GM12865 (cell line): ENCODE measurements around the gene SPATA13.
A peak's percentile ranks its signal among the peaks of the same experiment; 100 is the strongest.

Experiments
- DNase-seq: peaks from one replicate; pipeline ENCODE4 v3.0.0; 2010; ENCODE audit warnings: low read depth
- H3K4me3 ChIP-seq: 2 replicates; pipeline ENCODE4 v1.5.1; 2011; ENCODE audit warnings: mild to moderate bottlenecking, low read depth, low read length, control low read depth
- TF ChIP-seq, protein P1 (sequence below): IDR thresholded peaks from 2 replicates; pipeline ENCODE4 v1.5.1; 2011; ENCODE audit warnings: low read length, control low read depth, low read depth, inconsistent platforms; ENCODE audit not compliant: insufficient read depth; ENCODE audit errors: missing control alignments

The SPATA13 gene

DNA sequence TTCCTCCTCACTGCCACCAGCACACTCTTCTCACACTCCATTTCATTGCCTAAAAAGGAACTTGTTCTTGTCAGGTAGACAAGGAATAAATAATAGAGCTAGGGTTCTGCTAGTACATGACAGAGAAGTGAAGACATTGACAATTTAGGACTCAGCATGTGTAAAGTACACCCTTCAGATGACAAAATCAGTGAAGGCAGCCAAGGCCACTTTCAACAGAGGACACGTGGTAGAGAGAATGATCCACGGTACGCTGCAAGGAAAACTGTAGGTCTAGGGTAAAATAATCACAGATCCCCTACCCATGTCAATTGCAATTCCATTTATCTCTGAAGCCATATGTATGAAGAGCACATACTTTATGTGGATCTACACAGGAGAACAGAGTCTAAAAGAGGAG, 7.2 kb upstream of the SPATA13 start:
- TF ChIP-seq, protein P1, sequence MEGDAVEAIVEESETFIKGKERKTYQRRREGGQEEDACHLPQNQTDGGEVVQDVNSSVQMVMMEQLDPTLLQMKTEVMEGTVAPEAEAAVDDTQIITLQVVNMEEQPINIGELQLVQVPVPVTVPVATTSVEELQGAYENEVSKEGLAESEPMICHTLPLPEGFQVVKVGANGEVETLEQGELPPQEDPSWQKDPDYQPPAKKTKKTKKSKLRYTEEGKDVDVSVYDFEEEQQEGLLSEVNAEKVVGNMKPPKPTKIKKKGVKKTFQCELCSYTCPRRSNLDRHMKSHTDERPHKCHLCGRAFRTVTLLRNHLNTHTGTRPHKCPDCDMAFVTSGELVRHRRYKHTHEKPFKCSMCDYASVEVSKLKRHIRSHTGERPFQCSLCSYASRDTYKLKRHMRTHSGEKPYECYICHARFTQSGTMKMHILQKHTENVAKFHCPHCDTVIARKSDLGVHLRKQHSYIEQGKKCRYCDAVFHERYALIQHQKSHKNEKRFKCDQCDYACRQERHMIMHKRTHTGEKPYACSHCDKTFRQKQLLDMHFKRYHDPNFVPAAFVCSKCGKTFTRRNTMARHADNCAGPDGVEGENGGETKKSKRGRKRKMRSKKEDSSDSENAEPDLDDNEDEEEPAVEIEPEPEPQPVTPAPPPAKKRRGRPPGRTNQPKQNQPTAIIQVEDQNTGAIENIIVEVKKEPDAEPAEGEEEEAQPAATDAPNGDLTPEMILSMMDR: no peak
- DNase-seq: no peak
- no peak overlapping the region for H3K4me3 ChIP-seq

DNA sequence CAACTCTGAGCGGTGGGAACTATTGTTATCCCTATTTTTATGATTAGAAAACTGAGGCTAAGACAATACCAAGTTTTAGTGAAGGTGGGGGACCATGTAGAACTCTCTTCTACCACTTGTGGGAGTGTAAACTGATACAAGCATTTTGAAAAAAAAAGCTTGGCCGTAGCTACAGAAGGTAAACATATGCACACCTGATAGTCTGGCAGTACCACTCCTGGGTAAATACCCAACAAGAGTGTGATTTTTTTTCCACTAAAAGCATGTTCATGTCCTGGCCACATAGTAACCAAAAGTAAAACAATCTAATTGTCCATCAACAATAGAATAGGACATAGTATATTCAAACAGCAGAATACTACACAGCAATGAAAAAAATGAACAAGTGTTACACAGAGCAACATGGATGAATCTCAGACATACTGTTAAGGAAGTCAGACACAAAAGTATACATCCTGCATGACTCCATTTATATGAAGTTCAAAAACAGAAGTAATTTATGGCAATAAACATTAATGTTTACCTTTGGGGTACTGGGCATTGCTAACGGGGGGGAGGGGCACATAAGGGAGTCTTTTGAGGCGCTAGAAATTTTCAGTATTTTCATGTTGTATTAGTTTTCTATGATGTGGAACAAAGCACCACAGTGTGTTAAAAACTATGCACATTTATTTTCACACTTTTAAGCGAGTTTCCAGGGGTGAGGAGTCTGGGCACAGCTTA, 6.4 kb upstream of the SPATA13 start:
- TF ChIP-seq, protein P1: no peak
- no peak for DNase-seq
- no peak overlapping the region for H3K4me3 ChIP-seq

DNA sequence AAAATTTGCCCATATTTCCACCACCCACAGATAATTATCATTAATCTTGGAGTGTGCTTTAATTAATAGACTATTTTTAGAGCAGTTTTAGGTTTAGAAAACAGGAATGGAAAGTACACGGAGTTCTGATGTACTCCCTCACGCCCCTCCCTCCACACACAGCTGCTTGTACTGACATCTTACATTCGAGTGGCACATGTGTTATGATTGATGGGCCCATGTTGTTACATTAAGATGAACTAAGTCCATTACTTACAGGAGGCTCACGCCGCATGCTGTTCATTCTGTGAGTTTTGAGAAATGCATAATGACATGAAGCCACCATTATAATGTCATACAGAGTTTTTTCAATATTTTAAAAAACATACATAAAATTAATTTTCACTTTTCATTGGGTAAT, 1.2 kb upstream of the SPATA13 start:
- no peak for DNase-seq
- TF ChIP-seq, protein P1: no peak
- no peak overlapping the region for H3K4me3 ChIP-seq

DNA sequence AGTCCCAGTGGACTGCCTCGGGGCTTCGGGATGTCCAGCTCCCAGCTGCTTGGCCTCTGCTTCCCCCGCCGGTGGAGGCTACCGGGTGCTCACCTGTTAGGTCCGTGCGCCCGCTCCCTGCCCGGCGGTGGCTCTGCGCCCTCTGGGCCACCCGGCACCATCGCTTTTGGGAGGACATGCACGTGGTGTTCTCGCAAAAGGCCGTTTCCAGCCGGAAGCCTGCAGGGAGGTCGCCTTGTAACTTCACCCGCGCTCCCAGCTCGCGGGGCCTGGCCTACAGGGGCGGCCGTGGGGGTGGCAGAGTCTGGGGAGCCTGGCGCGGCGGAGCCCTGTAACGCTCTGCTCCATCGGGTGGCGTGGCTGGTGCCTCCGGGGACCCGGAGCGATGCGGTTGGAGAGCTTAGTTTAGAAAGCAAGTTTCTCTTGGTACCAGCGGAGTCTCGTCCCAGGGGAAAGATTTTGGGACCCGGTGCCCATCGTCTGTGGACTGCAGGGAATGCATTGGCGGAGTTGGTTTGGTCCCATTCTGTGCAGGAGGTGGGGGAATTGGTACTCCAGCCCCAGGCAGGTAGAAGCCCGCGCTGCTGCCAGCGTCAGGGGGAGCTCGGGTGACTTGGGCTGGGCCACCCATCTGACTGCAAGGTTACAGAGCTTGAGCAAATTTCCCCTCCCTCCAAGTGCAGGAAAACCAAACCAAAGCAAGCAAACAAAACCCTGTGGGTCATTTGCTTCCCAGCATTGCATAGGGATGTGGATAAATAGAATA, 673 bp downstream of the SPATA13 start:
- H3K4me3 ChIP-seq: peak overlapping the region; percentile 76
- DNase-seq: peak; percentile 49
- TF ChIP-seq, protein P1: no peak

DNA sequence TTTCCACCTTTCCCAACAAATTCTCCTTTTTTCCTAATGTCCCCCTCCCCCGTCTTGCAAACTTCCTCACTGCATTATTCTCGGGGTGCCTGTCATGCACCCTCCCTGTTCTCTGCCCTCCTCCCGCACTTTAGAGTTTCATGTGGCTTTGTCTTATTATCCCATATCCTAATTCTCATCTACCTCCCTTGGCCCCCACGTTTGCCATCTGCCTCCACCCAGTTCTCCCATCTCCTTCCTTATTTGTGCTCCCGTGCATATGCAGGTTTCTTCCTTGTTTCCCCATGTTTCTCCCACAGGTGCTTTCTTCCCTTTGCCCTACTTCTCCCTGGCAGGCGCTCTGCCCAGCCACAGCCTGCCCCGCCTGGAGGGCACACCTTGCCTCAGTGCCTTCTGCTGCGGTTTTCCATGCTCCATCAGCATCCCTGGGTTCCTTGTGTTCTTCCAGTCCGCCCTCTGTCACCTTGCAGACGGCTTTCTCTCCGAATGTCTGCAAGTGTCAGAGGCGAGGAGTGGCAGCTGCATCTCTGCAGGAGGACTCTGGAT, 1.5 kb downstream of the SPATA13 start:
- H3K4me3 ChIP-seq: no peak overlapping the region
- TF ChIP-seq, protein P1: no peak
- DNase-seq: no peak

DNA sequence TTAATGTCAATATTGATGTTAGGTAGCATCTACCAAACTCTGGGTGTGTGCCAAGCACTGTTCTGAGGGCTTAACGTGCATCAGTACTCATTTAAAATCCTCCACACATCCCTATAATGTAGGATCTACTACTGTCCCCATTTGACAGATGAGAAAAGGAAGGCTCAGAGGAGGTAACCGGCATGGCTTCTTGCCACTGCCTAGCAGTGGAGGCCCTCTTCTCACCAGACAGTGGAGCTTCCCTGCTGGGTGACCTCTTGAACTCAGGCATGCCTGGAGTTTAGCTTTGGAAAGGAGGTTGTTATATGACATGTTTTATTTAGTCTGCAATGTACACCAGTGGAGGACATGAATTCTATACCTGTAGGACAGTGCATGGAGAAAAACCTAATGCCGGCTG, 2.1 kb downstream of the SPATA13 start:
- no peak overlapping the region for H3K4me3 ChIP-seq
- TF ChIP-seq, protein P1: no peak
- no peak for DNase-seq
